ENCODE data around the gene TM2D3. TPM values are rescaled to one million over a fixed set of nuclear protein-coding genes. Genes with fewer than 3 reads are reported as not detected.
A peak's percentile ranks its signal among the peaks of the same experiment; 100 is the strongest.

TM2D3 gene
- total and polyA plus RNA-seq, 12 donors = 18.4 to 75.4 (median 46.8) TPM

GRCh38 chr15:101652786-101653430 is 727 bp upstream of the TM2D3 start:
- Histone ChIP-seq H3K4me3 (peak overlapping the region in 3 of 4 donors; percentile 76 to 81 (median 79)), H3K27ac (peak overlapping the region; percentile 93 to 99 (median 97)), H3K4me1 (replicated peaks in 1 of 2) (peaks cover 19 to 38% of the 10 kb centered on the region in 2 donors), H3K9me3 (replicated peaks in 1 of 3) (no peaks in the 10 kb centered on the region), H3K27me3 (no peaks in the 10 kb centered on the region), H3K36me3 (replicated peaks in 1 of 2) (peaks cover 0 to 10% of the 10 kb centered on the region in 2 donors)
- TF ChIP-seq POLR2A (IDR thresholded peaks at IDR 0.05) = no peak
- TF ChIP-seq, protein P1, sequence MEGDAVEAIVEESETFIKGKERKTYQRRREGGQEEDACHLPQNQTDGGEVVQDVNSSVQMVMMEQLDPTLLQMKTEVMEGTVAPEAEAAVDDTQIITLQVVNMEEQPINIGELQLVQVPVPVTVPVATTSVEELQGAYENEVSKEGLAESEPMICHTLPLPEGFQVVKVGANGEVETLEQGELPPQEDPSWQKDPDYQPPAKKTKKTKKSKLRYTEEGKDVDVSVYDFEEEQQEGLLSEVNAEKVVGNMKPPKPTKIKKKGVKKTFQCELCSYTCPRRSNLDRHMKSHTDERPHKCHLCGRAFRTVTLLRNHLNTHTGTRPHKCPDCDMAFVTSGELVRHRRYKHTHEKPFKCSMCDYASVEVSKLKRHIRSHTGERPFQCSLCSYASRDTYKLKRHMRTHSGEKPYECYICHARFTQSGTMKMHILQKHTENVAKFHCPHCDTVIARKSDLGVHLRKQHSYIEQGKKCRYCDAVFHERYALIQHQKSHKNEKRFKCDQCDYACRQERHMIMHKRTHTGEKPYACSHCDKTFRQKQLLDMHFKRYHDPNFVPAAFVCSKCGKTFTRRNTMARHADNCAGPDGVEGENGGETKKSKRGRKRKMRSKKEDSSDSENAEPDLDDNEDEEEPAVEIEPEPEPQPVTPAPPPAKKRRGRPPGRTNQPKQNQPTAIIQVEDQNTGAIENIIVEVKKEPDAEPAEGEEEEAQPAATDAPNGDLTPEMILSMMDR (IDR thresholded peaks at IDR 0.05) = no peak
- intact Hi-C loops (cut with DNase I) = no loop called here
- WGBS, 4 donors = 38 to 68% (median 49%) methylated on average over 20 to 42 of the region's 42 CpGs
- DNase-seq = peak in 3 of 7 donors; percentile 25 to 59 (median 47)

DNA sequence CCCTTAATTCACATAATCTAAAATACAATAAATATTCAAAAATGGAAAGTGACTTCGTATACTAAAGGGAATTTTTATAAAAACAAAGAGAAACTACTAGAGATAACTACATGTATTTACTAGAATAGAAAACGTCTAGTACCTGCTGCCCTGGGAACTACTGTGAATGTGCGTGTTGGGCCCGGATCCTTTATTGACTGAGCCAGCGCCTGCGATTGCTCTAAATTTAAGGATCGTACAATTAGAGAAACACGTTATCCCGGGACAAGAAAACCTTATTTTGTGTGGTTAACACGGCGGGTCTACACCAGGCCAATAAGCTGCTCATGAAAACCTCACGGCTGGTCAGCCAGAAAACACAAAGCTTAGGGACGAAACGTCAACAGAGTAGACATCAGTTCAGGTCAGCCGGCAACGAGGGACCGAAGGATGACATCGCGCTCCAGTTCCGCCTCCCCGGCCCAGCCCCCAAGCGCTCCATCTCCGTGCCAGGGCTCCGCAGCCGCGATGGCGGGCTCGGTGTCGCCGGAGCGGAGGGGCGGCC is 555 bp downstream of the TM2D3 start:
- Histone ChIP-seq H3K27ac (peak overlapping the region; percentile 93 to 99 (median 97)), H3K27me3 (no peaks in the 10 kb centered on the region), H3K36me3 (replicated peaks in 1 of 2) (peaks cover 0 to 17% of the 10 kb centered on the region in 2 donors), H3K4me1 (replicated peaks in 1 of 2) (peaks cover 19 to 47% of the 10 kb centered on the region in 2 donors), H3K4me3 (peak overlapping the region in 3 of 4 donors; percentile 0 to 79 (median 76)), H3K9me3 (replicated peaks in 1 of 3) (no peaks in the 10 kb centered on the region)
- 0 to 1% (median 0%) methylated on average over 14 to 32 of the region's 32 CpGs for WGBS, 4 donors
- TF ChIP-seq, protein P1 (IDR thresholded peaks at IDR 0.05) = no peak
- no peak for TF ChIP-seq POLR2A (IDR thresholded peaks at IDR 0.05)
- intact Hi-C loops (cut with DNase I) = no loop called here
- peak in 5 of 7 donors; percentile 57 to 71 (median 66) for DNase-seq

- no peak for TF ChIP-seq POLR2A (IDR thresholded peaks at IDR 0.05)
- TF ChIP-seq, protein P1 (IDR thresholded peaks at IDR 0.05) = no peak
- H3K4me3 ChIP-seq = peak overlapping the region in 1 of 4 donors; percentile 79
- intact Hi-C loops (cut with DNase I) = no loop called here
- no peak for DNase-seq
- no peaks in the 10 kb centered on the region for H3K9me3 ChIP-seq (replicated peaks in 1 of 3)
- peaks cover 0 to 32% of the 10 kb centered on the region in 2 donors for H3K36me3 ChIP-seq (replicated peaks in 1 of 2)
- H3K4me1 ChIP-seq (replicated peaks in 1 of 2) = peaks cover 19 to 52% of the 10 kb centered on the region in 2 donors
- WGBS, 4 donors = 64 to 70% (median 66%) methylated on average over 5 of the region's 5 CpGs
- H3K27me3 ChIP-seq = no peaks in the 10 kb centered on the region
- H3K27ac ChIP-seq = no peak overlapping the region
These were observed 2.0 kb downstream of the TM2D3 start for GRCh38 chr15:101650145-101650544.

DNA sequence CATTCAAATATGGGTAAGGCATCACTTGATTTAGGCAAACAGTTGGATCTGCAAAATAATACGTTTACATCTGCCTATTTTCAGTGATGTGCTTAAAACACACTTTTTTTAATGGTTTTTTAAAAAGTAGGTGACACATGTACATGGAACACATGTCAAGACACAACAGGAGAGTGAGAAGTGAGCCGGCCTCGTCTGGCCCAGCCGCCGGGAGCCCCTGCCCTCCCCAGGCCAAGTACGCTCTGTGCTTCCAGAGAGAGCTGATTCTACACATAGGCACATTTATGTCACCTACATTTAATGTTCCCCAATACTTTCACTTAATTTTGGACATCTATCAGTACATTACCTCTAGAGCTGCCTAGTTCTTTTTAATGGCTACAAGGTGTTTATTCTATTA is 3.8 kb downstream of the TM2D3 start:
- H3K9me3 ChIP-seq (replicated peaks in 1 of 3) = no peaks in the 10 kb centered on the region
- peaks cover 18 to 48% of the 10 kb centered on the region in 2 donors for H3K4me1 ChIP-seq (replicated peaks in 1 of 2)
- WGBS, 4 donors = 89 to 96% (median 93%) methylated on average over 6 of the region's 6 CpGs
- no peak overlapping the region for H3K4me3 ChIP-seq
- H3K27ac ChIP-seq = no peak overlapping the region
- peaks cover 0 to 47% of the 10 kb centered on the region in 2 donors for H3K36me3 ChIP-seq (replicated peaks in 1 of 2)
- intact Hi-C loops (cut with DNase I) = no loop called here
- no peak for TF ChIP-seq POLR2A (IDR thresholded peaks at IDR 0.05)
- TF ChIP-seq, protein P1 (IDR thresholded peaks at IDR 0.05) = no peak
- no peaks in the 10 kb centered on the region for H3K27me3 ChIP-seq
- no peak for DNase-seq

All from adrenal gland (tissue), 12 donors.